Osteoblast (primary cell): ENCODE results near the gene CENPM. TPM values are rescaled to one million over a fixed set of nuclear protein-coding genes. Genes with fewer than 3 reads are reported as not detected.

Experiments used
- DNase-seq: peaks from one replicate; pipeline ENCODE4 v3.0.0; 2011; ENCODE audit warnings: low spot score, mixed read lengths; ENCODE audit not compliant: insufficient read length; ENCODE audit errors: missing footprints
- H2AFZ ChIP-seq: 2 replicates; pipeline ENCODE4 v1.6.0; 2011; ENCODE audit warnings: mild to moderate bottlenecking, low read length
- H3K27ac ChIP-seq: 2 replicates; pipeline ENCODE4 v1.5.1; 2011; ENCODE audit warnings: mild to moderate bottlenecking, low read depth, low read length, moderate library complexity
- H3K27me3 ChIP-seq: 2 replicates; pipeline ENCODE4 v1.6.0; 2012; ENCODE audit warnings: mild to moderate bottlenecking, control low read depth, inconsistent platforms, low read length, moderate library complexity; ENCODE audit not compliant: insufficient read depth
- H3K36me3 ChIP-seq: 2 replicates; pipeline ENCODE4 v1.5.1; 2011; ENCODE audit warnings: mild to moderate bottlenecking, low read length, control low read depth, moderate library complexity; ENCODE audit not compliant: insufficient read depth
- H3K4me1 ChIP-seq: 2 replicates; pipeline ENCODE4 v1.5.1; 2011; ENCODE audit warnings: mild to moderate bottlenecking, low read length, control low read depth, moderate library complexity; ENCODE audit not compliant: insufficient read depth
- H3K4me2 ChIP-seq: 2 replicates; pipeline ENCODE4 v1.6.0; 2011; ENCODE audit warnings: mild to moderate bottlenecking, low read length; ENCODE audit not compliant: insufficient read depth
- H3K4me3 ChIP-seq: fragments of 200-600 bp; sonication (generic); 3 replicates; pipeline ENCODE4 v1.5.1; 2012; ENCODE audit warnings: mild to moderate bottlenecking, low read length, inconsistent platforms; ENCODE audit not compliant: insufficient read depth
- H3K79me2 ChIP-seq: 2 replicates; pipeline ENCODE4 v1.6.0; 2012; ENCODE audit warnings: mild to moderate bottlenecking, low read length, control low read depth, inconsistent platforms; ENCODE audit not compliant: insufficient read depth
- H3K9me3 ChIP-seq: 2 replicates; pipeline ENCODE4 v1.5.1; 2011; ENCODE audit warnings: low read depth, low read length, control low read depth
- H4K20me1 ChIP-seq: 2 replicates; pipeline ENCODE4 v1.6.0; 2012; ENCODE audit warnings: mild to moderate bottlenecking, low read length, control low read depth; ENCODE audit not compliant: insufficient read depth
- CTCF ChIP-seq: IDR thresholded peaks from 2 replicates; pipeline ENCODE4 v1.5.1; 2011; ENCODE audit warnings: mild to moderate bottlenecking, low read depth, low read length, moderate library complexity; ENCODE audit errors: extremely low read depth
- total RNA-seq: library from RNA; depleted of rRNA; stranded (reverse); fragments of >200 nt; gene quantifications from 2 replicates; pipeline ENCODE4 v1.2.3, GENCODE V29; 2012

CENPM gene
- total RNA-seq, 1 donor = 1.8 TPM

GRCh38 chr22:41914611-41915034 is 32.3 kb downstream of the CENPM start:
- Histone ChIP-seq H3K27me3 (peaks cover 68% of the 10 kb centered on the region), H3K4me2 (no peak overlapping the region)

GRCh38 chr22:41913842-41914534 is 33.0 kb downstream of the CENPM start:
- Histone ChIP-seq H3K27ac (no peak overlapping the region), H4K20me1 (no peaks in the 10 kb centered on the region), H3K4me2 (no peak overlapping the region), H3K36me3 (no peaks in the 10 kb centered on the region), H3K4me3 (no peak overlapping the region), H3K27me3 (peaks cover 74% of the 10 kb centered on the region), H3K9me3 (no peaks in the 10 kb centered on the region), H3K4me1 (peaks cover 4% of the 10 kb centered on the region), H3K79me2 (no peaks in the 10 kb centered on the region), H2AFZ (no peak overlapping the region)
- peak; percentile 87 for DNase-seq
- no peak for TF ChIP-seq CTCF

More at GRCh38 chr22:41914611-41915034, 32.3 kb downstream of the CENPM start:
- H3K9me3 ChIP-seq = no peaks in the 10 kb centered on the region
- peaks cover 10% of the 10 kb centered on the region for H3K4me1 ChIP-seq
- H2AFZ ChIP-seq = no peak overlapping the region
- H3K4me3 ChIP-seq = no peak overlapping the region
- DNase-seq = peak; percentile 90
- H3K36me3 ChIP-seq = no peaks in the 10 kb centered on the region
- no peak overlapping the region for H3K27ac ChIP-seq
- no peaks in the 10 kb centered on the region for H4K20me1 ChIP-seq
- no peaks in the 10 kb centered on the region for H3K79me2 ChIP-seq
- no peak for TF ChIP-seq CTCF

- Histone ChIP-seq H3K27me3 (peaks cover 76% of the 10 kb centered on the region), H3K4me2 (no peak overlapping the region), H3K27ac (no peak overlapping the region), H3K4me1 (peaks cover 3% of the 10 kb centered on the region), H3K36me3 (no peaks in the 10 kb centered on the region), H2AFZ (no peak overlapping the region), H3K4me3 (no peak overlapping the region), H3K79me2 (no peaks in the 10 kb centered on the region), H4K20me1 (no peaks in the 10 kb centered on the region), H3K9me3 (no peaks in the 10 kb centered on the region)
- TF ChIP-seq CTCF = no peak
- peak; percentile 90 for DNase-seq
Observed at GRCh38 chr22:41913040-41913719, 33.8 kb downstream of the CENPM start.

- no peak for TF ChIP-seq CTCF
- H3K9me3 ChIP-seq = no peaks in the 10 kb centered on the region
- no peak overlapping the region for H3K4me2 ChIP-seq
- H3K36me3 ChIP-seq = no peaks in the 10 kb centered on the region
- H3K4me3 ChIP-seq = no peak overlapping the region
- no peak overlapping the region for H3K27ac ChIP-seq
- DNase-seq = peak; percentile 91
- H2AFZ ChIP-seq = no peak overlapping the region
- peaks cover 73% of the 10 kb centered on the region for H3K27me3 ChIP-seq
- H4K20me1 ChIP-seq = peaks cover 4% of the 10 kb centered on the region
- H3K4me1 ChIP-seq = no peaks in the 10 kb centered on the region
- no peaks in the 10 kb centered on the region for H3K79me2 ChIP-seq
Observed at GRCh38 chr22:41912338-41913039, 34.5 kb downstream of the CENPM start.
